Uterus (tissue), 2 donors: ENCODE measurements around the gene TACSTD2.
A peak's percentile ranks its signal among the peaks of the same experiment; 100 is the strongest.

Experiments used
- POLR2A ChIP-seq, 2 donors: fragments of 450-650 bp; IDR thresholded peaks; one replicate each; pipeline ENCODE4 v1.6.1; 2016; ENCODE audit warnings: antibody characterized with exemption in 2 of 2, mild to moderate bottlenecking in 1 of 2, moderate library complexity in 1 of 2
- TF ChIP-seq, protein P1 (sequence below), 4 experiments: fragments of 200-600 bp in 2 of 4; fragments of 450-650 bp in 2 of 4; sonication (generic) in 2 of 4; IDR thresholded peaks; one replicate each; pipeline ENCODE4 v1.5.1; 2016 to 2019; ENCODE audit warnings: antibody characterized with exemption in 4 of 4, mild to moderate bottlenecking in 2 of 4, moderate library complexity in 1 of 4

- TF ChIP-seq, protein P1, sequence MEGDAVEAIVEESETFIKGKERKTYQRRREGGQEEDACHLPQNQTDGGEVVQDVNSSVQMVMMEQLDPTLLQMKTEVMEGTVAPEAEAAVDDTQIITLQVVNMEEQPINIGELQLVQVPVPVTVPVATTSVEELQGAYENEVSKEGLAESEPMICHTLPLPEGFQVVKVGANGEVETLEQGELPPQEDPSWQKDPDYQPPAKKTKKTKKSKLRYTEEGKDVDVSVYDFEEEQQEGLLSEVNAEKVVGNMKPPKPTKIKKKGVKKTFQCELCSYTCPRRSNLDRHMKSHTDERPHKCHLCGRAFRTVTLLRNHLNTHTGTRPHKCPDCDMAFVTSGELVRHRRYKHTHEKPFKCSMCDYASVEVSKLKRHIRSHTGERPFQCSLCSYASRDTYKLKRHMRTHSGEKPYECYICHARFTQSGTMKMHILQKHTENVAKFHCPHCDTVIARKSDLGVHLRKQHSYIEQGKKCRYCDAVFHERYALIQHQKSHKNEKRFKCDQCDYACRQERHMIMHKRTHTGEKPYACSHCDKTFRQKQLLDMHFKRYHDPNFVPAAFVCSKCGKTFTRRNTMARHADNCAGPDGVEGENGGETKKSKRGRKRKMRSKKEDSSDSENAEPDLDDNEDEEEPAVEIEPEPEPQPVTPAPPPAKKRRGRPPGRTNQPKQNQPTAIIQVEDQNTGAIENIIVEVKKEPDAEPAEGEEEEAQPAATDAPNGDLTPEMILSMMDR (IDR thresholded peaks at IDR 0.05) = no peak
- TF ChIP-seq POLR2A (IDR thresholded peaks at IDR 0.05) = peak in 1 of 2 donors; percentile 19
Measured at GRCh38 chr1:58545591-58546519, 31.2 kb downstream of the TACSTD2 start.
